SK-N-SH treated with all-trans-retinoic acid at 6 μM for 48 hours (cell line): ENCODE data around the gene ATP4B.

Experiments used
- ATAC-seq: fragments of 200-7000 bp; cut with Tn5 transposase; 3 replicates; pipeline ENCODE4 v1.9.1; 2020; ENCODE audit warnings: mild to moderate bottlenecking, moderate library complexity
- ARNTL ChIP-seq: fragments of 450-650 bp; formaldehyde crosslinking; IDR thresholded peaks from 2 replicates; pipeline ENCODE4 v1.5.0; 2020; ENCODE audit warnings: low read depth, mild to moderate bottlenecking, moderate library complexity, borderline replicate concordance
- BACH2 ChIP-seq: fragments of 250-450 bp; sonication (Bioruptor Pico); IDR thresholded peaks from 2 replicates; pipeline ENCODE4 v1.9.0; 2021; ENCODE audit warnings: mild to moderate bottlenecking, borderline replicate concordance
- CREB5 ChIP-seq: fragments of 250-450 bp; sonication (Bioruptor Pico); IDR thresholded peaks from 2 replicates; pipeline ENCODE4 v1.5.1; 2020; ENCODE audit warnings: low read depth, mild to moderate bottlenecking, moderate library complexity
- CSDC2 ChIP-seq: fragments of 250-450 bp; sonication (Bioruptor Pico); IDR thresholded peaks from 2 replicates; pipeline ENCODE4 v1.5.0; 2020; ENCODE audit warnings: mild to moderate bottlenecking, moderate library complexity
- CSRNP3 ChIP-seq: fragments of 250-450 bp; sonication (Bioruptor Pico); IDR thresholded peaks from 2 replicates; pipeline ENCODE4 v1.5.1; 2021; ENCODE audit warnings: mild to moderate bottlenecking, moderate library complexity
- ESRRG ChIP-seq: fragments of 250-450 bp; sonication (Bioruptor Pico); IDR thresholded peaks from 2 replicates; pipeline ENCODE4 v1.6.1; 2021; ENCODE audit warnings: mild to moderate bottlenecking
- GLIS3 ChIP-seq: fragments of 250-450 bp; sonication (Bioruptor Pico); IDR thresholded peaks from 2 replicates; pipeline ENCODE4 v1.5.0; 2020; ENCODE audit warnings: mild to moderate bottlenecking, moderate library complexity
- ISL1 ChIP-seq: fragments of 250-450 bp; sonication (Bioruptor Pico); IDR thresholded peaks from 2 replicates; pipeline ENCODE4 v2.1.2; 2022; ENCODE audit warnings: mild to moderate bottlenecking, moderate library complexity
- OSR1 ChIP-seq: fragments of 250-450 bp; sonication (Bioruptor Pico); IDR thresholded peaks from 2 replicates; pipeline ENCODE4 v1.8.0; 2022; ENCODE audit warnings: moderate library complexity, mild to moderate bottlenecking, inconsistent platforms
- PATZ1 ChIP-seq: fragments of 250-450 bp; sonication (Bioruptor Pico); IDR thresholded peaks from 2 replicates; pipeline ENCODE4 v1.8.0; 2020; ENCODE audit warnings: mild to moderate bottlenecking, moderate library complexity, borderline replicate concordance
- POU6F1 ChIP-seq: fragments of 250-450 bp; sonication (Bioruptor Pico); IDR thresholded peaks from 2 replicates; pipeline ENCODE4 v1.8.0; 2021; ENCODE audit warnings: low read depth, mild to moderate bottlenecking, moderate library complexity, borderline replicate concordance
- PPARA ChIP-seq: fragments of 250-450 bp; sonication (Bioruptor Pico); IDR thresholded peaks from 2 replicates; pipeline ENCODE4 v1.5.0; 2020; ENCODE audit warnings: mild to moderate bottlenecking, borderline replicate concordance
- RARB ChIP-seq: fragments of 250-450 bp; sonication (Bioruptor Pico); IDR thresholded peaks from 2 replicates; pipeline ENCODE4 v1.8.0; 2021; ENCODE audit warnings: mild to moderate bottlenecking, moderate library complexity
- SNAI2 ChIP-seq: fragments of 250-450 bp; sonication (Bioruptor Pico); IDR thresholded peaks from 2 replicates; pipeline ENCODE4 v1.5.0; 2020; ENCODE audit warnings: mild to moderate bottlenecking, moderate library complexity
- TCF4 ChIP-seq: fragments of 250-450 bp; sonication (Bioruptor Pico); IDR thresholded peaks from 2 replicates; pipeline ENCODE4 v1.8.0; 2021; ENCODE audit warnings: mild to moderate bottlenecking, moderate library complexity, borderline replicate concordance
- TOX ChIP-seq: fragments of 250-450 bp; sonication (Bioruptor Pico); IDR thresholded peaks from 2 replicates; pipeline ENCODE4 v1.8.0; 2021; ENCODE audit warnings: mild to moderate bottlenecking, moderate library complexity, borderline replicate concordance
- TSHZ2 ChIP-seq: fragments of 250-450 bp; sonication (Bioruptor Pico); IDR thresholded peaks from 2 replicates; pipeline ENCODE4 v1.5.0; 2020; ENCODE audit warnings: mild to moderate bottlenecking, moderate library complexity
- ZC3H10 ChIP-seq: fragments of 250-450 bp; sonication (Bioruptor Pico); IDR thresholded peaks from 2 replicates; pipeline ENCODE4 v1.5.1; 2021; ENCODE audit warnings: mild to moderate bottlenecking, moderate library complexity
- ZFP3 ChIP-seq: fragments of 250-450 bp; sonication (Bioruptor Pico); IDR thresholded peaks from 2 replicates; pipeline ENCODE4 v1.5.0; 2020; ENCODE audit warnings: mild to moderate bottlenecking, moderate library complexity
- ZFP30 ChIP-seq: fragments of 450-650 bp; formaldehyde crosslinking; IDR thresholded peaks from 2 replicates; pipeline ENCODE4 v1.5.0; 2022; ENCODE audit warnings: mild to moderate bottlenecking, moderate library complexity
- ZNF565 ChIP-seq: fragments of 450-650 bp; formaldehyde crosslinking; conservative IDR thresholded peaks from 2 replicates; pipeline ENCODE4 v1.5.0; 2020; ENCODE audit warnings: low read depth, mild to moderate bottlenecking, moderate library complexity
- ZNF8 ChIP-seq: fragments of 450-650 bp; formaldehyde crosslinking; IDR thresholded peaks from 2 replicates; pipeline ENCODE4 v1.5.0; 2020; ENCODE audit warnings: mild to moderate bottlenecking, moderate library complexity

ATP4B gene

GRCh38 chr13:113660066-113660465 is 2.1 kb upstream of the ATP4B start:
- no peak for ATAC-seq
- TF ChIP-seq OSR1 (CRISPR knock-in tag): no peak
- TF ChIP-seq CREB5: no peak
- no peak for TF ChIP-seq CSRNP3 (CRISPR knock-in tag)
- no peak for TF ChIP-seq PATZ1 (CRISPR knock-in tag)
- no peak for TF ChIP-seq ARNTL (CRISPR knock-in tag)
- no peak for TF ChIP-seq TSHZ2 (CRISPR knock-in tag)
- TF ChIP-seq ESRRG (CRISPR knock-in tag): no peak
- no peak for TF ChIP-seq ZFP3 (CRISPR knock-in tag)
- no peak for TF ChIP-seq ZNF565 (CRISPR knock-in tag)
- TF ChIP-seq TCF4 (CRISPR knock-in tag): no peak
- TF ChIP-seq SNAI2 (CRISPR knock-in tag): no peak
- TF ChIP-seq ZNF8 (CRISPR knock-in tag): no peak
- no peak for TF ChIP-seq ISL1 (CRISPR knock-in tag)
- no peak for TF ChIP-seq POU6F1
- TF ChIP-seq PPARA: no peak
- no peak for TF ChIP-seq RARB
- TF ChIP-seq ZC3H10 (CRISPR knock-in tag): no peak
- no peak for TF ChIP-seq CSDC2 (CRISPR knock-in tag)
- no peak for TF ChIP-seq TOX (CRISPR knock-in tag)

GRCh38 chr13:113659337-113659736 is 1.3 kb upstream of the ATP4B start:
- TF ChIP-seq ARNTL (CRISPR knock-in tag) (no peak), SNAI2 (CRISPR knock-in tag) (no peak), BACH2 (CRISPR knock-in tag) (no peak), ZFP30 (CRISPR knock-in tag) (no peak), ZNF565 (CRISPR knock-in tag) (no peak), ISL1 (CRISPR knock-in tag) (no peak), RARB (no peak), POU6F1 (no peak), PPARA (no peak), CREB5 (no peak), TCF4 (CRISPR knock-in tag) (no peak), ZC3H10 (CRISPR knock-in tag) (no peak), OSR1 (CRISPR knock-in tag) (no peak), GLIS3 (CRISPR knock-in tag) (no peak), CSRNP3 (CRISPR knock-in tag) (no peak)
- ATAC-seq: no peak
